Neural progenitor cell (in vitro differentiated cells): ENCODE measurements around the gene CDC42BPG. TPM values are rescaled to one million over a fixed set of nuclear protein-coding genes. Genes with fewer than 3 reads are reported as not detected.
A peak's percentile ranks its signal among the peaks of the same experiment; 100 is the strongest.

ENCODE experiments used
- DNase-seq: peaks from one replicate; pipeline ENCODE4 v3.0.0-alpha.2; 2016; ENCODE audit warnings: low spot score
- H2AFZ ChIP-seq: fragments of 200-600 bp; sonication (generic); replicated peaks from 2 replicates; pipeline ENCODE4 v1.6.1; 2016; ENCODE audit warnings: antibody characterized with exemption
- H3F3A ChIP-seq: fragments of 200-600 bp; sonication (generic); 2 replicates; pipeline ENCODE4 v1.6.1; 2016; ENCODE audit warnings: antibody characterized with exemption, low read depth
- H3K27ac ChIP-seq: fragments of 200-600 bp; sonication (generic); 2 replicates; pipeline ENCODE4 v1.5.1; 2016; ENCODE audit warnings: mild to moderate bottlenecking
- H3K27me3 ChIP-seq: fragments of 200-600 bp; sonication (generic); 2 replicates; pipeline ENCODE4 v1.6.1; 2016; ENCODE audit warnings: mild to moderate bottlenecking, moderate library complexity
- H3K36me3 ChIP-seq: fragments of 200-600 bp; sonication (generic); 2 replicates; pipeline ENCODE4 v1.5.1; 2016
- H3K4me1 ChIP-seq: fragments of 200-600 bp; sonication (generic); 2 replicates; pipeline ENCODE4 v1.6.1; 2016; ENCODE audit warnings: mixed run types
- H3K4me2 ChIP-seq: fragments of 200-600 bp; sonication (generic); 2 replicates; pipeline ENCODE4 v1.6.1; 2016
- H3K4me3 ChIP-seq: fragments of 200-600 bp; sonication (generic); 2 replicates; pipeline ENCODE4 v1.5.1; 2016
- H3K79me2 ChIP-seq: fragments of 200-600 bp; sonication (generic); 2 replicates; pipeline ENCODE4 v1.6.1; 2016; ENCODE audit warnings: low read depth
- H3K9ac ChIP-seq: fragments of 200-600 bp; sonication (generic); 2 replicates; pipeline ENCODE4 v1.6.1; 2016
- H3K9me3 ChIP-seq: fragments of 200-600 bp; sonication (generic); 2 replicates; pipeline ENCODE4 v1.5.1; 2016; ENCODE audit warnings: low read depth
- H4K20me1 ChIP-seq: fragments of 200-600 bp; sonication (generic); 2 replicates; pipeline ENCODE4 v1.6.1; 2016; ENCODE audit warnings: low read depth
- H3K27ac Mint-ChIP-seq: 3 replicates; pipeline ENCODE4 v1.8.0; 2021; ENCODE audit warnings: mixed read lengths
- H3K27me3 Mint-ChIP-seq: 2 replicates; pipeline ENCODE4 v1.8.0; 2022; ENCODE audit warnings: low read depth, mild to moderate bottlenecking, inconsistent platforms, moderate library complexity, mixed read lengths; ENCODE audit not compliant: insufficient read depth
- H3K36me3 Mint-ChIP-seq: 3 replicates; pipeline ENCODE4 v1.8.0; 2021; ENCODE audit warnings: mixed read lengths
- H3K4me1 Mint-ChIP-seq: 3 replicates; pipeline ENCODE4 v1.8.0; 2021; ENCODE audit warnings: mixed read lengths
- H3K4me3 Mint-ChIP-seq: 3 replicates; pipeline ENCODE4 v1.8.0; 2021; ENCODE audit warnings: mild to moderate bottlenecking, moderate library complexity, mixed read lengths
- H3K9me3 Mint-ChIP-seq: 3 replicates; pipeline ENCODE4 v1.8.0; 2020; ENCODE audit warnings: mixed read lengths
- EZH2 ChIP-seq: fragments of 200-600 bp; sonication (generic); IDR thresholded peaks from 2 replicates; pipeline ENCODE4 v1.6.1; 2017; ENCODE audit warnings: antibody characterized with exemption, mild to moderate bottlenecking, moderate library complexity
- EZH2phosphoT487 ChIP-seq: fragments of 200-600 bp; sonication (generic); IDR thresholded peaks from 2 replicates; pipeline ENCODE4 v1.6.1; 2017; ENCODE audit warnings: antibody characterized with exemption
- total RNA-seq: library from RNA; depleted of rRNA; stranded (reverse); fragments of >200 nt; gene quantifications from 2 replicates; pipeline ENCODE4 v1.2.3, GENCODE V29; 2015; ENCODE audit warnings: low replicate concordance
- TF ChIP-seq, protein P1 (sequence below): fragments of 200-600 bp; sonication (generic); IDR thresholded peaks from 2 replicates; pipeline ENCODE4 v1.5.1; 2017; ENCODE audit warnings: antibody characterized with exemption, mild to moderate bottlenecking

The CDC42BPG gene
- total RNA-seq, 1 donor from 2014 or later, result 0.62 TPM

DNA sequence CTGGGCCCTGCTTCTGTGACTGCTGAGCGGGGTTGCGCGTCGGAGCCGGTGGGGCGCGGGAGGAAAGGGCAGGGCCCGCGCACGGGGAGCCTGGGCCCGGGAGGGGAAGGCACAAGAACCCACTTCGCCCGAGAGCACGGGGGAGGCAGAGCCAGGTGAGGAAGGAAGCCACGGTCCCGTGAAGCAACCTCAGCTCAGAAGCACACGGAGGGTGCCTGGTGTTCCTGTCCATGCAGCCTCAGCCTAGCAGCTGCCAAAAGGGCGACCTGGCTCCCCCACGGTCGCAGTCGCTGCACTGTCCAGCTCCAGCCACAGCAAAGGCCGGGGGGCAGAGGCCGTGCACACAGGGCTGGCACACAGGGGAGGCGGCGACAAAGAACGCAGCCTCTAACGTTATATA lies 9.3 kb upstream of the CDC42BPG start:
- Mint-ChIP-seq H3K36me3 (peaks cover 2% of the 10 kb centered on the region), H3K4me3 (no peak overlapping the region), H3K4me1 (peaks cover 5% of the 10 kb centered on the region), H3K27me3 (peaks cover 8% of the 10 kb centered on the region), H3K9me3 (no peaks in the 10 kb centered on the region), H3K27ac (no peak overlapping the region)
- Histone ChIP-seq H3F3A (no peaks in the 10 kb centered on the region), H3K36me3 (no peaks in the 10 kb centered on the region), H3K9me3 (no peaks in the 10 kb centered on the region), H3K4me1 (no peaks in the 10 kb centered on the region), H3K4me3 (no peak overlapping the region), H3K4me2 (no peak overlapping the region), H3K9ac (no peak overlapping the region), H3K27me3 (no peaks in the 10 kb centered on the region), H2AFZ (no peak overlapping the region), H3K27ac (no peak overlapping the region), H4K20me1 (no peaks in the 10 kb centered on the region), H3K79me2 (no peaks in the 10 kb centered on the region)
- DNase-seq, result no peak
- TF ChIP-seq EZH2 (no peak), EZH2phosphoT487 (no peak)
- TF ChIP-seq, protein P1, sequence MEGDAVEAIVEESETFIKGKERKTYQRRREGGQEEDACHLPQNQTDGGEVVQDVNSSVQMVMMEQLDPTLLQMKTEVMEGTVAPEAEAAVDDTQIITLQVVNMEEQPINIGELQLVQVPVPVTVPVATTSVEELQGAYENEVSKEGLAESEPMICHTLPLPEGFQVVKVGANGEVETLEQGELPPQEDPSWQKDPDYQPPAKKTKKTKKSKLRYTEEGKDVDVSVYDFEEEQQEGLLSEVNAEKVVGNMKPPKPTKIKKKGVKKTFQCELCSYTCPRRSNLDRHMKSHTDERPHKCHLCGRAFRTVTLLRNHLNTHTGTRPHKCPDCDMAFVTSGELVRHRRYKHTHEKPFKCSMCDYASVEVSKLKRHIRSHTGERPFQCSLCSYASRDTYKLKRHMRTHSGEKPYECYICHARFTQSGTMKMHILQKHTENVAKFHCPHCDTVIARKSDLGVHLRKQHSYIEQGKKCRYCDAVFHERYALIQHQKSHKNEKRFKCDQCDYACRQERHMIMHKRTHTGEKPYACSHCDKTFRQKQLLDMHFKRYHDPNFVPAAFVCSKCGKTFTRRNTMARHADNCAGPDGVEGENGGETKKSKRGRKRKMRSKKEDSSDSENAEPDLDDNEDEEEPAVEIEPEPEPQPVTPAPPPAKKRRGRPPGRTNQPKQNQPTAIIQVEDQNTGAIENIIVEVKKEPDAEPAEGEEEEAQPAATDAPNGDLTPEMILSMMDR, result no peak

- H3K9me3 Mint-ChIP-seq, result no peaks in the 10 kb centered on the region
- H3K4me1 Mint-ChIP-seq, result peaks cover 5% of the 10 kb centered on the region
- Histone ChIP-seq H3K27me3 (no peaks in the 10 kb centered on the region), H3K79me2 (no peaks in the 10 kb centered on the region), H3K36me3 (no peaks in the 10 kb centered on the region), H3K4me2 (no peak overlapping the region), H3F3A (no peaks in the 10 kb centered on the region), H2AFZ (no peak overlapping the region), H3K9ac (no peak overlapping the region), H3K27ac (no peak overlapping the region), H3K4me1 (no peaks in the 10 kb centered on the region), H4K20me1 (no peaks in the 10 kb centered on the region), H3K4me3 (no peak overlapping the region), H3K9me3 (no peaks in the 10 kb centered on the region)
- no peak overlapping the region for H3K27ac Mint-ChIP-seq
- TF ChIP-seq EZH2 (no peak), EZH2phosphoT487 (no peak)
- TF ChIP-seq, protein P1, result no peak
- H3K27me3 Mint-ChIP-seq, result peaks cover 10% of the 10 kb centered on the region
- H3K36me3 Mint-ChIP-seq, result peaks cover 2% of the 10 kb centered on the region
- no peak overlapping the region for H3K4me3 Mint-ChIP-seq
- DNase-seq, result no peak
Measured at GRCh38 chr11:64852804-64853509, 8.5 kb upstream of the CDC42BPG start.

DNA sequence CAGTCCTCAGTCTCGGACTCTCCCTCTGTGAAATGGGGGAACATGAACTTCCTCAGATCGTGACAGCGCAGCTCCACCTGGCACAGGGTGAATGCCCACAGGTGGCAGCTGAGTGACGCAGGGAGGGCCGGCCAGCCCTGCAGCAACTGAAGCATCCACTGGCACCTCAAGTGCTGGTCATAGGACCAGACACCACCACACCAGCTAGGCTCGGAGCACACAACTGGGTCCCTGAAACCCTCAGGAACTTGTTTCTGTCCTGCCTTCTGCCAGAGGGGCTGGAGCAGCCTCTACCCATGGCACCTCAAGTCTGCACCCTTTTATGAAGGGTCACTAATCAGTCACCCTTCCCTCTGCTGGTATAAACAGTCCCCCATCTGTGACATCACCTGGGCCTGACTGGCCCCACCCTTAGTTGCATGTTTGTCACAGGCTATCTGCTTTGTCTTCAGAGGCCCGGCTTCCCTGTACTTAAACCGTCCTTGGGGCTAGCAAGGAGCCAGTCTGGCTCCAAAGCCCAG lies 7.4 kb upstream of the CDC42BPG start:
- no peak overlapping the region for H3K4me3 Mint-ChIP-seq
- no peak overlapping the region for H3K9ac ChIP-seq
- H3K36me3 ChIP-seq, result no peaks in the 10 kb centered on the region
- no peak overlapping the region for H2AFZ ChIP-seq
- TF ChIP-seq EZH2phosphoT487 (no peak), EZH2 (no peak)
- TF ChIP-seq, protein P1, result no peak
- H3K4me2 ChIP-seq, result no peak overlapping the region
- peaks cover 6% of the 10 kb centered on the region for H3F3A ChIP-seq
- no peaks in the 10 kb centered on the region for H3K9me3 Mint-ChIP-seq
- peak overlapping the region; percentile 75 for H3K27ac Mint-ChIP-seq
- H3K27me3 Mint-ChIP-seq, result peaks cover 12% of the 10 kb centered on the region
- no peaks in the 10 kb centered on the region for H3K9me3 ChIP-seq
- H4K20me1 ChIP-seq, result no peaks in the 10 kb centered on the region
- no peaks in the 10 kb centered on the region for H3K4me1 ChIP-seq
- no peak overlapping the region for H3K27ac ChIP-seq
- H3K27me3 ChIP-seq, result no peaks in the 10 kb centered on the region
- H3K36me3 Mint-ChIP-seq, result peaks cover 2% of the 10 kb centered on the region
- H3K4me3 ChIP-seq, result no peak overlapping the region
- H3K4me1 Mint-ChIP-seq, result peaks cover 7% of the 10 kb centered on the region
- no peak for DNase-seq
- H3K79me2 ChIP-seq, result no peaks in the 10 kb centered on the region
